Calu3 (cell line): ENCODE data around the gene SEMA3C. TPM values are rescaled to one million over a fixed set of nuclear protein-coding genes. Genes with fewer than 3 reads are reported as not detected.

Source experiments
- BruUV-seq: library from RNA; stranded (reverse); fragments of 400-500 nt; replicated peaks from 2 replicates; lab custom pipeline; 2021; lab: Mats Ljungman, UMichigan
- CTCF ChIA-PET: fragments of 300-600 bp; sonication (Branson Sonifier 250); formaldehyde crosslinking; loops from one replicate; lab custom pipeline; 2022; ENCODE audit warnings: antibody characterized with exemption; lab: Charles Lee
- DNase-seq: peaks from one replicate; pipeline ENCODE4 v3.0.0; 2022
- H3K27ac Mint-ChIP-seq: one replicate; pipeline ENCODE4 v1.8.0; 2022; ENCODE audit warnings: mixed read lengths; ENCODE audit not compliant: unreplicated experiment
- H3K27me3 Mint-ChIP-seq: one replicate; pipeline ENCODE4 v1.8.0; 2022; ENCODE audit warnings: mixed read lengths; ENCODE audit not compliant: unreplicated experiment
- H3K36me3 Mint-ChIP-seq: one replicate; pipeline ENCODE4 v1.8.0; 2022; ENCODE audit warnings: mild to moderate bottlenecking, moderate library complexity, mixed read lengths; ENCODE audit not compliant: insufficient read depth, unreplicated experiment
- H3K4me1 Mint-ChIP-seq: one replicate; pipeline ENCODE4 v1.8.0; 2022; ENCODE audit warnings: mild to moderate bottlenecking, low read depth, mixed read lengths; ENCODE audit not compliant: unreplicated experiment
- H3K4me3 Mint-ChIP-seq: one replicate; pipeline ENCODE4 v1.8.0; 2022; ENCODE audit warnings: mild to moderate bottlenecking, low read depth, moderate library complexity, mixed read lengths; ENCODE audit not compliant: unreplicated experiment
- H3K9me3 Mint-ChIP-seq: one replicate; pipeline ENCODE4 v1.8.0; 2022; ENCODE audit warnings: low read depth, mixed read lengths; ENCODE audit not compliant: unreplicated experiment
- CTCF ChIP-seq: fragments of 200-600 bp; IDR thresholded peaks from one replicate; pipeline ENCODE4 v1.8.0; 2022; ENCODE audit warnings: antibody characterized with exemption; ENCODE audit not compliant: unreplicated experiment
- intact Hi-C: fragments of 100-400 bp; cut with micrococcal nuclease; formaldehyde crosslinking; loops from one replicate; pipeline ENCODE4 v1.10.0; 2022; ENCODE audit not compliant: unreplicated experiment
- total RNA-seq: library from RNA; stranded (reverse); gene quantifications from 2 replicates; pipeline ENCODE4 v1.2.3, GENCODE V29; 2022

Gene SEMA3C
- total RNA-seq, 1 experiment from 2014 or later, result 67.7 TPM

- no peak for TF ChIP-seq CTCF
- Mint-ChIP-seq H3K36me3 (peaks cover 53% of the 10 kb centered on the region), H3K27me3 (no peaks in the 10 kb centered on the region), H3K4me3 (peak overlapping the region; percentile 86), H3K27ac (peak overlapping the region; percentile 100), H3K9me3 (no peaks in the 10 kb centered on the region), H3K4me1 (peaks cover 46% of the 10 kb centered on the region)
- CTCF ChIA-PET, result interaction anchor here (0.6 to 2.3 kb wide), 5 partner anchors 24 to 560 kb away, joined by 3 to 13 read pairs (median 4); no protein-coding TSS in a partner anchor
- intact Hi-C loops, result no loop called here
- no peak for DNase-seq
- BruUV-seq, result no TSS peak
Measured at GRCh38 chr7:80918399-80918798, 452 bp downstream of the SEMA3C start.

- Mint-ChIP-seq H3K27ac (peak overlapping the region; percentile 69), H3K4me3 (peak overlapping the region; percentile 86), H3K27me3 (no peaks in the 10 kb centered on the region), H3K36me3 (peaks cover 58% of the 10 kb centered on the region), H3K9me3 (no peaks in the 10 kb centered on the region), H3K4me1 (peaks cover 33% of the 10 kb centered on the region)
- intact Hi-C loops, result no loop called here
- CTCF ChIA-PET, result interaction anchor here (0.7 to 1.5 kb wide), 4 partner anchors 24 to 553 kb away, joined by 3 to 4 read pairs (median 4); no protein-coding TSS in a partner anchor
- no TSS peak for BruUV-seq
- no peak for TF ChIP-seq CTCF
- DNase-seq, result no peak
Measured at GRCh38 chr7:80916770-80917741, 1.8 kb downstream of the SEMA3C start.

GRCh38 chr7:80910228-80910627 is 8.6 kb downstream of the SEMA3C start:
- H3K9me3 Mint-ChIP-seq, result no peaks in the 10 kb centered on the region
- H3K4me1 Mint-ChIP-seq, result peaks cover 7% of the 10 kb centered on the region
- intact Hi-C loops, result no loop called here
- H3K4me3 Mint-ChIP-seq, result no peak overlapping the region
- no peak for TF ChIP-seq CTCF
- H3K27ac Mint-ChIP-seq, result no peak overlapping the region
- BruUV-seq, result no TSS peak
- H3K27me3 Mint-ChIP-seq, result no peaks in the 10 kb centered on the region
- H3K36me3 Mint-ChIP-seq, result peaks cover 12% of the 10 kb centered on the region
- CTCF ChIA-PET, result interaction anchor here (0.7 to 1.1 kb wide), 3 partner anchors 9 to 529 kb away, joined by 3 to 4 read pairs (median 3); no protein-coding TSS in a partner anchor
- DNase-seq, result no peak

GRCh38 chr7:80908360-80908797 is 10.5 kb downstream of the SEMA3C start:
- BruUV-seq, result no TSS peak
- no peaks in the 10 kb centered on the region for H3K27me3 Mint-ChIP-seq
- CTCF ChIA-PET, result no interaction called here
- H3K4me3 Mint-ChIP-seq, result no peak overlapping the region
- H3K4me1 Mint-ChIP-seq, result peaks cover under 1% of the 10 kb centered on the region
- intact Hi-C loops, result no loop called here
- TF ChIP-seq CTCF, result no peak
- H3K36me3 Mint-ChIP-seq, result peaks cover 10% of the 10 kb centered on the region
- no peak overlapping the region for H3K27ac Mint-ChIP-seq
- DNase-seq, result no peak
- no peaks in the 10 kb centered on the region for H3K9me3 Mint-ChIP-seq
